ENCODE results near the gene BBX.

DNA sequence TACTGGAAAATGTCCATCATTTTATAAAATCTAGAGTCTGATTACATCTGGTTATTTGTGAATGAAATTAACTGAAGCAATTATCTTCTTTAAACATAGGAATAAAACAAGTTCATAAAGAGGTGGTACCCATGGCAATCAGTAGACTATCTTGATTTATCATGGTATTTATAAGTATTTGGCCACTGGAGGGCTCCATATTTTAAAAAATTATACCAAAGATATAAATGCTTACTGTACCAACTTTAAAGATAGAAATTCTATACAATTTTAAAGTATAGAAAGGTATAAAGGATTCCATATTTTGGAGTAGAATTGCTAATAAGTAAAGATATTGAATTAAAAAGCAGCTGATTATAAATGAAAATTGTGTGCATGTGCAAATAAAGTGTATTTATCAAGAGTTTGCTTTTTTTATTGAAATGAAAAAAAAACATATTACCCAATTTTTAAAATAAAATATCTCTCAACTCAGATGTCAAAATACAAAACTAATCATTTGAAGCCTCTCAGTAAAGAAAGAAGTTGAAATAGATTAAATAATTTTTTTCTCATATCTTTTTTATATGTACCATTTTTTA lies 105.3 kb downstream of the BBX start:
- TF ChIP-seq CTCF (IDR thresholded peaks at IDR 0.05) (no peak), POLR2AphosphoS5 (IDR thresholded peaks at IDR 0.05; ENCODE audit: insufficient read depth in 1 of 2, low read depth in 1 of 2) (no peak), POLR2A (IDR thresholded peaks at IDR 0.05) (no peak)

Measured in vagina (tissue), 2 donors.